GM18526 (cell line): ENCODE results near the gene MDGA2.

Experiments
- POLR2A ChIP-seq: IDR thresholded peaks from 3 replicates; pipeline ENCODE4 v1.6.1; 2011; ENCODE audit not compliant: insufficient read length; ENCODE audit errors: extremely low read depth

The MDGA2 gene

GRCh38 chr14:47345016-47345415 is 330.4 kb downstream of the MDGA2 start:
- no peak for TF ChIP-seq POLR2A

- no peak for TF ChIP-seq POLR2A
Measured at GRCh38 chr14:47332939-47333338, 342.5 kb downstream of the MDGA2 start.

- TF ChIP-seq POLR2A: no peak
Measured at GRCh38 chr14:47332106-47332505, 343.3 kb downstream of the MDGA2 start.

GRCh38 chr14:47328376-47328775 is 347.0 kb downstream of the MDGA2 start:
- TF ChIP-seq POLR2A: no peak

GRCh38 chr14:47327336-47327735 is 348.1 kb downstream of the MDGA2 start:
- no peak for TF ChIP-seq POLR2A

GRCh38 chr14:47322751-47323150 is 352.7 kb downstream of the MDGA2 start:
- no peak for TF ChIP-seq POLR2A

GRCh38 chr14:47302121-47302520 is 373.3 kb downstream of the MDGA2 start:
- TF ChIP-seq POLR2A: no peak

GRCh38 chr14:47300796-47301195 is 374.6 kb downstream of the MDGA2 start:
- TF ChIP-seq POLR2A: no peak

GRCh38 chr14:47297374-47297773 is 378.0 kb downstream of the MDGA2 start:
- TF ChIP-seq POLR2A: no peak

- TF ChIP-seq POLR2A: no peak
Measured at GRCh38 chr14:47284283-47284682, 391.1 kb downstream of the MDGA2 start.

- no peak for TF ChIP-seq POLR2A
Measured at GRCh38 chr14:47278233-47278842, 397.1 kb downstream of the MDGA2 start.

GRCh38 chr14:47277703-47278102 is 397.7 kb downstream of the MDGA2 start:
- TF ChIP-seq POLR2A: no peak

- no peak for TF ChIP-seq POLR2A
Measured at GRCh38 chr14:47276931-47277330, 398.5 kb downstream of the MDGA2 start.

GRCh38 chr14:47273939-47274338 is 401.5 kb downstream of the MDGA2 start:
- TF ChIP-seq POLR2A: no peak

- TF ChIP-seq POLR2A: no peak
Measured at GRCh38 chr14:47270715-47271114, 404.7 kb downstream of the MDGA2 start.

GRCh38 chr14:47269756-47270492 is 405.5 kb downstream of the MDGA2 start:
- TF ChIP-seq POLR2A: no peak

- TF ChIP-seq POLR2A: no peak
Measured at GRCh38 chr14:47264842-47265241, 410.6 kb downstream of the MDGA2 start.
